Right lobe of liver (tissue), 4 donors: ENCODE data around the gene SGCD.

Source experiments
- POLR2A ChIP-seq: fragments of 450-650 bp; IDR thresholded peaks from one replicate; pipeline ENCODE4 v1.6.1; 2017; ENCODE audit warnings: antibody characterized with exemption, mild to moderate bottlenecking
- TF ChIP-seq, protein P1 (sequence below), 4 donors: fragments of 200-600 bp in 3 of 4; fragments of 450-650 bp in 1 of 4; IDR thresholded peaks; one replicate each; pipeline versions ENCODE4 v1.5.1 to v1.8.0; 2016 to 2022; ENCODE audit warnings: antibody characterized with exemption in 4 of 4, mild to moderate bottlenecking in 2 of 4
- donor health status: DM: no; HTN: no; CAD: no.
- donor health status: DM: no; HTN: no; CAD: no.
- donor health status: DM: no; HTN: yes; CAD: no.

DNA sequence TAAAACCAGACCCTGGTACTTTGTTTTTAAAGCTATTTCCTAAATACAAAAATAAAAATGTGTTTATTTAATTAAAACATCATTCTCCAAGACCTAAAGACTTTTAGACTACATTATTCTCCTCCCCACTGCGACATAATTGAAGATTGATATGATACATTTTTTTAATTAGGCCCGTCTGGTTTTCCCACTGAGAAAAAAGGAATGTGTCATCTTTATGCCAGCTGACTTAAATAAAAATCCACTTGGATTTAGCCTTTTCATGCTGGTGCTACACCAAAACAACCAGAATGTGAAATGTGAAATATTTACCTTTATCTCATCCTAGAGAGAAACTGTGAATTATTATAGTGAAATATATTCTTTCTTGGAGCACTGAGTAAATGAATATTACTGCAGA is 367.6 kb downstream of the SGCD start:
- TF ChIP-seq, protein P1, sequence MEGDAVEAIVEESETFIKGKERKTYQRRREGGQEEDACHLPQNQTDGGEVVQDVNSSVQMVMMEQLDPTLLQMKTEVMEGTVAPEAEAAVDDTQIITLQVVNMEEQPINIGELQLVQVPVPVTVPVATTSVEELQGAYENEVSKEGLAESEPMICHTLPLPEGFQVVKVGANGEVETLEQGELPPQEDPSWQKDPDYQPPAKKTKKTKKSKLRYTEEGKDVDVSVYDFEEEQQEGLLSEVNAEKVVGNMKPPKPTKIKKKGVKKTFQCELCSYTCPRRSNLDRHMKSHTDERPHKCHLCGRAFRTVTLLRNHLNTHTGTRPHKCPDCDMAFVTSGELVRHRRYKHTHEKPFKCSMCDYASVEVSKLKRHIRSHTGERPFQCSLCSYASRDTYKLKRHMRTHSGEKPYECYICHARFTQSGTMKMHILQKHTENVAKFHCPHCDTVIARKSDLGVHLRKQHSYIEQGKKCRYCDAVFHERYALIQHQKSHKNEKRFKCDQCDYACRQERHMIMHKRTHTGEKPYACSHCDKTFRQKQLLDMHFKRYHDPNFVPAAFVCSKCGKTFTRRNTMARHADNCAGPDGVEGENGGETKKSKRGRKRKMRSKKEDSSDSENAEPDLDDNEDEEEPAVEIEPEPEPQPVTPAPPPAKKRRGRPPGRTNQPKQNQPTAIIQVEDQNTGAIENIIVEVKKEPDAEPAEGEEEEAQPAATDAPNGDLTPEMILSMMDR (IDR thresholded peaks at IDR 0.05): no peak
- no peak for TF ChIP-seq POLR2A
